ENCODE data around the gene DCDC2C.

The DCDC2C gene

GRCh38 chr2:3769766-3770165 lies 66.4 kb downstream of the DCDC2C start:
- no peak for DNase-seq (ENCODE audit: low read depth in 2 of 3, low spot score in 2 of 3)

DNA sequence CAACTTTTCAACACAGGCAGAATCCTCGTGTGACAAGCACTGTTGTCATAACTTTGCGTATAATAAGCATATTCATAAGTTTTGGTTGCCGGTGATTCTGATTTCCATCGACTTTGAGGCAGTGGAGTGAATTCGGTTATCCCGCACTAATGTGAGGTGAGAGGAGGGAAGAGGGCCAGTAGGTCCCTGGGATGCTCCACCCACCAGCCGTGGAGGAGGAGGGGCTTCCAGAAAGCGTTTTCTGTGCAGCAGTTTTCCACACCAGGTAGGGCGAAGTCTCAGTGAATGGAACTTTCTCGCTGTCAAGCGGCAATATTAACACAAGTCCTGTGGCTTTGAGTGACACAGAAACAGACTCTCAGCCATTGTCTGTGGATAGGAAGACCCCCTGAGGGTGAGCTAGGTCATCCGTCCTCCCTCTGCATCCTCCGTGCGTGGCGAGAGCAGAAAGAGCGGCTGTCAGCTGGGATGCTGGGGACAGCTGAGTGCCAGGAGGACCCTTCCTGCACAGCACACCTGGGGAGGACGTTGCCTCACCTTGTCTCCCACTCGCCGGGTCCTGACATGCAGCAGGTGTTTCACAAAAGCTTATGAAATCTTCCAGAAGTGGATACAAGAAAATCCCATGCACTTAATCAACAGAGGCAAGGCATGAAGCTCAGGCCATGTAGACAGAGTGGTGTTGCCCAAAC lies 67.5 kb downstream of the DCDC2C start:
- no peak for DNase-seq (ENCODE audit: low read depth in 2 of 3, low spot score in 2 of 3)

GRCh38 chr2:3771576-3771975 lies 68.2 kb downstream of the DCDC2C start:
- DNase-seq (ENCODE audit: low read depth in 2 of 3, low spot score in 2 of 3) = no peak

DNA sequence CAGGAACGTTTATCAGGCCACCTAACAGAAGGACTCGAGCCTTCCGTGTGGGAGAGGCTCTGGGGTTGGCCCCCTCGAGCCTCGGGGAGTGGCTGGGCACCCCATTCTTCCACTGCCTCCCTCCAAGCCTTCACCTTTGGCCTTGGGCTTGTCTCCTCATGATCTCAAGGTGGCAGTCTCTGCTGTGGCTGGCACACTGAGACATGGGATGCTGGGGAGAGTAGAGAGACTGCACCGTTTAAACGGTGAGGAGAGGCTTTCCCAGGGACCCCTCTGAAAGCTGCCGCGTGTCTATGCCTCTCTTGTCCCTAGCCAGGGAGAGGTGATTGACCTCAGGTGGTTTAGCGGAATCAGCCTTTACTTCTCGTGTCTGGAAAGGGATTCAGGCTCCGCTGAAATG lies 71.0 kb downstream of the DCDC2C start:
- DNase-seq (ENCODE audit: low read depth in 2 of 3, low spot score in 2 of 3) = no peak

GRCh38 chr2:3776311-3776710 lies 72.9 kb downstream of the DCDC2C start:
- no peak for DNase-seq (ENCODE audit: low read depth in 2 of 3, low spot score in 2 of 3)

GRCh38 chr2:3777966-3778365 lies 74.6 kb downstream of the DCDC2C start:
- no peak for DNase-seq (ENCODE audit: low read depth in 2 of 3, low spot score in 2 of 3)

DNA sequence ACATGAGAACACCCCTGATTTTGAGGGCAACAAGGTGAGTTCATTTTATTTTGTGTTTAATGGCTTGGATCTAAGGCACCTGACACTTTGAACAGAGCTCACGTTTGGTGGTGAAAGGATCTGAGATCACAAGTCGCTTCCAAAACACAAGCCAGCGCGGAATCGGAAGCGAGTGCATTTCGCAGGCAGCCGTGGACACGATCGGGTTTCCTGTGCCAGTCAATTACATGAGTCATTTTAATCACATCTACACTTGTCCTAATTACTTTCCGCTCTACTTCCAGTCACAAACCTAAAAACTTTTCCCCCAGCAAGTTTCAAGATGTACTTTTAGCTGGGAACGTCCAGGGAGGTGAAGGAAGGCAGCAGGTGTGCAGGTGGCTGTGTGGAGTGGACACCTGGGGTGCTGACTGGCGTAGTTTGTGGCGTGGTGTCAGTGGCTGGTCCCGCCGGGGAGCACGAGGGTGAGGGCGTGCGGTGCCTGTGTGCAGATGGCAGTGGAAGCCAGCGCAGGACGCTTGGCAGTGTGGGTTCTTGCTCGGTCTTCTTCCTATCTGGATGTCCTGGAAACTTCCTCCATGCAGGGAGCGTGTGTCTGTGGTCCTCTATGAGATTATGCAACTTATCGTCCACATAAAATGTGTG lies 75.6 kb downstream of the DCDC2C start:
- no peak for DNase-seq (ENCODE audit: low read depth in 2 of 3, low spot score in 2 of 3)

GRCh38 chr2:3779496-3780049 lies 76.2 kb downstream of the DCDC2C start:
- no peak for DNase-seq (ENCODE audit: low read depth in 2 of 3, low spot score in 2 of 3)

DNA sequence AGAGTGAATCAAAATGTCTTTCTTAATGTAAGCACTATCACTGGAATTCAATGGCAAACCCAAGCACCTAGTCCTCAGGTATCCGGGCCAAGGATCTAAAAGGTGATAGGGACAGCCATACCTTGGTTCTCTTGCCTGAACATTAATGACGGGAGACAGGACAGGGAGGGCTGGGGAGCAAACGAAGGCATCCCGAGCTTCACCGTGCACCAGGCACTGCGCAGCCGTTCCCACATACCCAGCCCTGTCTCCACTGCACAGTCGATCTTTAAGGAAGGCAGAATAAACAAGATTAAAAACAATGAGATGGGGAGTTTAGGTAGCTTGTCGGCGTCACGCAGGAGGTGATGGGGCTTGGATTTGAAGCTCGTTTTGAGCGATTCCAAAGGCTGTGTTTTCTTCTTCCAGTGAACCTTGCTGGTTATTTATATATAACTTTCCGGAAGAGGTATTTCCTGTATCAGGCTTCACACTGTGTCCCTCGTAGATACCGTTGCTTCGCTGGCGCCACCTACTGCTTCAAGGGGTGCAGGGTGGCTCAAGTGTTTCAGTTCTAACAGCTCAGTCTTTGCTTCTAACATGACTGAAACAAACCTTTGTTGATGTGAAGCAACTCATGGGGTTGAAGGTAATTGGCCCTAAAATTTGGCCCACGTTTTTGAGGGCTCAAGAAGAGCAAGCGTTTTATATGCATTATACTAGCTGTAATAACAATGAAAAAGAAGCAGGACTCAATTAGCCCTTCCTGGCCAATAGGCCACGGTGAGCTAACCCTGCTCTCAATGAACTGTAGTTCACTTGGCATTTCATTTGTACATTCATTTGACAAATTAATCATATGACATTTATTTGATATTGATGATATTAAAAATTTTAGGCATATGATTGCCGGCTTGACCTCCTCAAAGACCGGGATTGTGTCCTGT lies 77.4 kb downstream of the DCDC2C start:
- DNase-seq (ENCODE audit: low read depth in 2 of 3, low spot score in 2 of 3) = peak; percentile 5 to 16 (median 6)

- DNase-seq (ENCODE audit: low read depth in 2 of 3, low spot score in 2 of 3) = no peak
These were observed 81.4 kb downstream of the DCDC2C start for GRCh38 chr2:3784731-3785130.

- no peak for DNase-seq (ENCODE audit: low read depth in 2 of 3, low spot score in 2 of 3)
These were observed 82.0 kb downstream of the DCDC2C start for GRCh38 chr2:3785220-3785889.

GRCh38 chr2:3785890-3786273 lies 82.5 kb downstream of the DCDC2C start:
- DNase-seq (ENCODE audit: low read depth in 2 of 3, low spot score in 2 of 3) = no peak

GRCh38 chr2:3787768-3788167 lies 84.4 kb downstream of the DCDC2C start:
- DNase-seq (ENCODE audit: low read depth in 2 of 3, low spot score in 2 of 3) = no peak

GRCh38 chr2:3789256-3789655 lies 85.9 kb downstream of the DCDC2C start:
- no peak for DNase-seq (ENCODE audit: low read depth in 2 of 3, low spot score in 2 of 3)

DNA sequence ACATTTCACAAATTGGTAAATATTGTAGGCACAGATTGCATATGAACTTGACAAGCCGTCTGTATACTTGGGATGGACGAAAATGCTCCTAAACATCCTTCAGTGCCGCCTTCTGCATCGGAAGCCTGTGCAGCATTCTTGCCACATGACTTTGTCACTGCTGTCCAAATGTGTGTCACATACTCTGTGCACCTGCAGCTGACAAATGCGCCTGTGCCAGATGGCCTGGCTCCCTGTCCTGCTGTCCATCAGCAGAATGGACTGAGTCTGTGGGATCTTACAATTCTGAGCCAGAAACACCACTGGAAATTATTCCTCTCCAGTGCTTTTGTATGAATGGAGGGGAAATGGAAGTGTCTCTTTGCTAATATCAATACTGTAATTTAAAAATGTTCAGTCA lies 89.9 kb downstream of the DCDC2C start:
- no peak for DNase-seq (ENCODE audit: low read depth in 2 of 3, low spot score in 2 of 3)

DNA sequence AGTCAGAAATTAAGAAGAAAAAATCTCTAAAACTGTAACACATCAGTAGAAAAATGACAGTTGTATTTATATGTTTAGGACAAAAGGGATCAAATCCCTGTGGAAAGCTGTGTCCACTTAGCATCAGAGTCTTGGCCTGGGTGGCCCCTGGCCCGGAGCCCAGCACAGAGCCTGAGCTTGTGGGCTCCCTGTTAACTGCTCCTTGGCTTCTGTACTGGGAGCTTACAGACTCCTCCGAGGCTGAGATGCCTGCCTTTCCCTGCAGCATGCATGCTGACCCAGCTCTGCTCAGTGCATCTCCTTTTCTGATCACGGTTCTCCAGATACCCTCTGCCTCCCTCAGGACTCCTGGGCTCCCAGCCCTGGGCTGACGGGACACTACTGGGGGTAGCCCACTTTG lies 98.1 kb downstream of the DCDC2C start:
- DNase-seq (ENCODE audit: low read depth in 2 of 3, low spot score in 2 of 3) = no peak

- no peak for DNase-seq (ENCODE audit: low read depth in 2 of 3, low spot score in 2 of 3)
These were observed 102.0 kb downstream of the DCDC2C start for GRCh38 chr2:3805201-3805939.

DNA sequence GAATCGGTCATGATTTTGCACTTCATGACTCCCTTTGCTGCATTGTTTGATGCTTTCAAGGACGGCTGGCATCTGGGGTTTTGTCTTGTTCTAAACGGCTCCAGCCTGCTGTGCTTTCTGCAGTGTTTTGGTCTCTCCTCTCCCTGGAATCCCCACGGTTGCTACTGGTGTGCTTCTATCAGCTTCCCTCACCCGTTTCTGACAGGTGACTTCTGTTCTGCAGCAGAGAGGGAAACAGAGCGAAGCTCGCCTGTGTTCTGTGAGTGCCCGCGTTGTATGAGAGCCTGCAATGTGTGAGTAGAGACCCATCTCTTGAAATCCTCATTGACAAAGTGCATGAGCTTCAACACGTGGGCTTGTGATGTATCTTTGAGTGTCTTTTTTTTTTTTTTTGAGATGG lies 102.8 kb downstream of the DCDC2C start:
- no peak for DNase-seq (ENCODE audit: low read depth in 2 of 3, low spot score in 2 of 3)

GRCh38 chr2:3806730-3807129 lies 103.4 kb downstream of the DCDC2C start:
- DNase-seq (ENCODE audit: low read depth in 2 of 3, low spot score in 2 of 3) = no peak

- DNase-seq (ENCODE audit: low read depth in 2 of 3, low spot score in 2 of 3) = no peak
These were observed 104.5 kb downstream of the DCDC2C start for GRCh38 chr2:3807853-3808252.
